A673 (cell line): ENCODE data around the gene MOB3A. TPM values are rescaled to one million over a fixed set of nuclear protein-coding genes. Genes with fewer than 3 reads are reported as not detected.
A peak's percentile ranks its signal among the peaks of the same experiment; 100 is the strongest.
"Not testable (repeated sequence)": the region's sequence is repeated elsewhere in the genome, so short reads cannot be mapped to it uniquely, and the experiment has no call there.

ENCODE experiments used
- BruUV-seq: library from RNA; stranded (reverse); fragments of 400-500 nt; replicated peaks from 2 replicates; lab custom pipeline; 2021; lab: Mats Ljungman, UMichigan
- CTCF ChIA-PET: fragments of 300-600 bp; sonication (Branson Sonifier 250); formaldehyde crosslinking; loops from one replicate; lab custom pipeline; 2022; ENCODE audit warnings: antibody characterized with exemption; lab: Charles Lee
- POLR2A ChIA-PET: fragments of 300-600 bp; sonication (Branson Sonifier 250); formaldehyde crosslinking; loops from one replicate; lab custom pipeline; 2022; ENCODE audit warnings: antibody characterized with exemption; ENCODE audit not compliant: low non-redundant PET; lab: Charles Lee
- DNase-seq: peaks from one replicate; pipeline ENCODE4 v3.0.0-alpha.2; 2015; ENCODE audit warnings: low spot score
- H3K27ac ChIP-seq: fragments of 200-600 bp; sonication (generic); 2 replicates; pipeline ENCODE4 v1.5.1; 2016; ENCODE audit warnings: mixed run types, low read depth, mild to moderate bottlenecking, mixed read lengths, antibody characterized with exemption, low read length; ENCODE audit not compliant: poor library complexity, severe bottlenecking
- H3K27me3 ChIP-seq: fragments of 200-600 bp; sonication (generic); replicated peaks from 2 replicates; pipeline ENCODE4 v1.6.1; 2017; ENCODE audit warnings: mixed run types, low read depth, mild to moderate bottlenecking, mixed read lengths, antibody characterized with exemption, low read length; ENCODE audit not compliant: insufficient read depth, poor library complexity
- H3K36me3 ChIP-seq: fragments of 200-600 bp; sonication (generic); 2 replicates; pipeline ENCODE4 v1.6.1; 2016; ENCODE audit warnings: mixed run types, mild to moderate bottlenecking, mixed read lengths, antibody characterized with exemption, low read length; ENCODE audit not compliant: insufficient read depth, poor library complexity, severe bottlenecking
- H3K4me1 ChIP-seq: fragments of 200-600 bp; sonication (generic); 2 replicates; pipeline ENCODE4 v1.6.1; 2017; ENCODE audit warnings: mixed run types, mild to moderate bottlenecking, mixed read lengths, antibody characterized with exemption, low read length; ENCODE audit not compliant: insufficient read depth, poor library complexity, severe bottlenecking
- H3K4me3 ChIP-seq: fragments of 200-600 bp; sonication (generic); 2 replicates; pipeline ENCODE4 v1.5.1; 2016; ENCODE audit warnings: low read depth, mixed run types, mild to moderate bottlenecking, mixed read lengths, low read length; ENCODE audit not compliant: poor library complexity, severe bottlenecking
- H3K9me3 ChIP-seq: fragments of 200-600 bp; sonication (generic); 2 replicates; pipeline ENCODE4 v1.6.1; 2016; ENCODE audit warnings: mixed run types, low read depth, mild to moderate bottlenecking, mixed read lengths, antibody characterized with exemption, low read length; ENCODE audit not compliant: poor library complexity, severe bottlenecking
- EZH2 ChIP-seq: fragments of 200-600 bp; sonication (generic); IDR thresholded peaks from 2 replicates; pipeline ENCODE4 v1.6.1; 2017; ENCODE audit warnings: borderline replicate concordance, low read depth, mild to moderate bottlenecking, mixed read lengths, antibody characterized with exemption, low read length; ENCODE audit not compliant: poor library complexity, severe bottlenecking
- intact Hi-C: fragments of 100-400 bp; cut with micrococcal nuclease; formaldehyde crosslinking; loops from one replicate; pipeline ENCODE4 v1.10.0; 2022; ENCODE audit not compliant: unreplicated experiment
- total RNA-seq: library from RNA; stranded (reverse); gene quantifications from 2 replicates; pipeline ENCODE4 v1.2.3, GENCODE V29; 2021
- TF ChIP-seq, protein P1 (sequence below): fragments of 300-800, 200-600 bp; sonication (generic); conservative IDR thresholded peaks from 2 replicates; pipeline ENCODE4 v1.5.1; 2017; ENCODE audit warnings: low read depth, mild to moderate bottlenecking, antibody characterized with exemption, low read length, moderate library complexity, mixed read lengths

MOB3A gene
- total RNA-seq, 1 experiment from 2014 or later, result 40.7 TPM

DNA sequence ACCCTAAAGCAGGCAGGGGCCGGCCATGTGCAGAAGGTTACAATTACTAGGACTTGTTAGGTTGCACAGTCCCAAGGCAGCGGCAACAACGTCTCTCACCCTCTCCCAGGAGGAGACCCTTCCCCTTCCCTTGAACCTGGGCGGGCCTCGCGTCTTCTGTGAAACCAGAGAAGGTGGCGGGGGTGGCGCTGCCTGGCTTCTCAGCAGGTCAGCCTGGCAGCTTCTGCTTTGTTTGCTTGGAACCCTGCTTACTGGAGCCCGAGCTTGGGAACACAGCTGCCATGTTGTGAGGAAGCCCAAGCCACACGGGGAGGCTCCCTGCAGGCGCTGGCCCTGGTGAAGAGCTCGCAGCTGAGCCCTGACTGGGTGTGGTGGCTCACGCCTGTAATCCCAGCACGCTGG lies 60.5 kb downstream of the MOB3A start:
- no peak for DNase-seq
- POLR2A ChIA-PET, result interaction anchor here (0.6 kb wide), 1 partner anchor 8 kb away, joined by 5 read pairs; no protein-coding TSS in a partner anchor
- no peak overlapping the region for H3K4me3 ChIP-seq
- H3K9me3 ChIP-seq, result peaks cover 6% of the 10 kb centered on the region
- no TSS peak for BruUV-seq
- peaks cover 20% of the 10 kb centered on the region for H3K4me1 ChIP-seq
- no peak for TF ChIP-seq EZH2
- TF ChIP-seq, protein P1, sequence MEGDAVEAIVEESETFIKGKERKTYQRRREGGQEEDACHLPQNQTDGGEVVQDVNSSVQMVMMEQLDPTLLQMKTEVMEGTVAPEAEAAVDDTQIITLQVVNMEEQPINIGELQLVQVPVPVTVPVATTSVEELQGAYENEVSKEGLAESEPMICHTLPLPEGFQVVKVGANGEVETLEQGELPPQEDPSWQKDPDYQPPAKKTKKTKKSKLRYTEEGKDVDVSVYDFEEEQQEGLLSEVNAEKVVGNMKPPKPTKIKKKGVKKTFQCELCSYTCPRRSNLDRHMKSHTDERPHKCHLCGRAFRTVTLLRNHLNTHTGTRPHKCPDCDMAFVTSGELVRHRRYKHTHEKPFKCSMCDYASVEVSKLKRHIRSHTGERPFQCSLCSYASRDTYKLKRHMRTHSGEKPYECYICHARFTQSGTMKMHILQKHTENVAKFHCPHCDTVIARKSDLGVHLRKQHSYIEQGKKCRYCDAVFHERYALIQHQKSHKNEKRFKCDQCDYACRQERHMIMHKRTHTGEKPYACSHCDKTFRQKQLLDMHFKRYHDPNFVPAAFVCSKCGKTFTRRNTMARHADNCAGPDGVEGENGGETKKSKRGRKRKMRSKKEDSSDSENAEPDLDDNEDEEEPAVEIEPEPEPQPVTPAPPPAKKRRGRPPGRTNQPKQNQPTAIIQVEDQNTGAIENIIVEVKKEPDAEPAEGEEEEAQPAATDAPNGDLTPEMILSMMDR, result no peak
- no peak overlapping the region for H3K27ac ChIP-seq
- intact Hi-C loops, result no loop called here
- no peaks in the 10 kb centered on the region for H3K27me3 ChIP-seq
- CTCF ChIA-PET, result no interaction called here
- H3K36me3 ChIP-seq, result peaks cover 22% of the 10 kb centered on the region

DNA sequence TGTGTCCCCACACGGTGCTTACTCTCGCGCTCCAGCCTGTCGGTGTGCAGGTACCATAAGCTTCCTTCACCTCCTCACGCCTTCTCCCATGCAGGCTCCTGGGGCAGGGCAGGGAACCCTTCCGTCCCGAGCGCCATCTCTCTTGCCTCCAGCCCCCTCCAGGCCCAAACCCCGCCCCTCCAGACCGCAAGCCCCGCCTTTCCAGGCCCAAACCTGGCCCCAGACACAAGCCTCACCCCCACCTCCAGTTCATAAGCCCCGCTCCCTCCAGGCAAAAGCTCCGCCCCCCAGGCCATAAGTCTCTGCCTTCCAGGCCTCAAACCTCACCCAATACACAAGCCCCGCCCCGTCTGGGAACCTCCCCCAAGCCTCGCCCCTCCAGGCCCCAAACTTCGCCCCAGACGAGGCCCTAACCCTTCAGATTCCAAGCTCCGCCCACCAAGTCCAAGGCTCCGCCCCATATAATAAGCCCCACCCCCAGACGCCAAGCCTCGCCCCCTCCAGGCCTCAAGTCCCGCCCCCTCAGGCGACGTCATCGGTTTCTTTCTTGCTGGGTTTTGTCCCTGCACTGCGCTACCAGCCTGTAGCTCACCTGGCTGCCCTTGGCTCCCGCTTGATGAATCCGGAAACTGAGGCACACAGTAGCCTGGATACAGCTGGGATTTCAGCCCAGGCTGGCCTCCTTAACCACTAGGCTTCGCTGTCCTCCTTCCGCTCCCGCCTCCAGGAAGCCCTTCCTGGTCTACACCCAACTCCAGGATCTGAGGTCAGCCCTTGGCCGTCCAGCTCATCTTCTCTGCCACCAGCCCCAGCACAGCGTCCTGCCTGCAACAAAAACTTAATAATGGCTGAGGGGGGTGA lies 61.2 kb downstream of the MOB3A start:
- no TSS peak for BruUV-seq
- DNase-seq, result peak; percentile 69
- ChIA-PET CTCF (no interaction called here), POLR2A (interaction anchor here (0.6 kb wide), 1 partner anchor 310 kb away, joined by 10 read pairs; no protein-coding TSS in a partner anchor)
- Histone ChIP-seq H3K27me3 (no peaks in the 10 kb centered on the region), H3K9me3 (peaks cover 6% of the 10 kb centered on the region), H3K27ac (no peak overlapping the region), H3K4me1 (peaks cover 16% of the 10 kb centered on the region), H3K4me3 (no peak overlapping the region), H3K36me3 (peaks cover 16% of the 10 kb centered on the region)
- intact Hi-C loops, result no loop called here
- TF ChIP-seq EZH2, result no peak
- TF ChIP-seq, protein P1, result no peak

DNA sequence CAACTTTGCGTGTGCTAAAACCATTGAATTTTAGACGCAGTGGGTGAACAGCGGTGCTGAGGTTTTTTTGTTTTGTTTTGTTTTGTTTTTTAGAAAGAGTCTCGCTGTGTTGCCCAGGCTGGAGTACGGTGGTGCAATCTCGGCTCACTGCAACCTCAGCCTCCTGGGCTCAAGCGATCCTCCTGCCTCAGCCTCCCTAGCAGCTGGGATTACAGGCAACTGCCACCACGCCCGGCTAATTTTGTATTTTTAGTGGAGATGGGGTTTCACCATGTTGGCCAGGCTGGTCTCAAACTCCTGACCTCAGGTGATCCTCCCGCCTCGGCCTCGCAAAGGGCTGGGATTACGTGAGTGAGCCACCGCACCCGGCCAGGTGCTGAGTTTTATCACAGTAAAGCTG lies 61.9 kb downstream of the MOB3A start:
- H3K27me3 ChIP-seq, H3K4me3 ChIP-seq, POLR2A ChIA-PET, CTCF ChIA-PET, BruUV-seq, intact Hi-C loops, H3K36me3 ChIP-seq, H3K9me3 ChIP-seq, DNase-seq, H3K27ac ChIP-seq: not testable (repeated sequence)
- H3K4me1 ChIP-seq, result peaks cover 16% of the 10 kb centered on the region
